AG09309 (cell line): ENCODE results near the gene KRT78.

Source experiments
- DNase-seq: peaks from one replicate; pipeline ENCODE4 v3.0.0-alpha.2; 2010; ENCODE audit warnings: low read depth
- H3K4me3 ChIP-seq: 2 replicates; pipeline ENCODE4 v1.5.1; 2011; ENCODE audit warnings: mild to moderate bottlenecking, low read depth, low read length, moderate library complexity; ENCODE audit not compliant: control insufficient read depth
- TF ChIP-seq, protein P1 (sequence below): IDR thresholded peaks from 2 replicates; pipeline ENCODE4 v1.5.1; 2011; ENCODE audit warnings: mild to moderate bottlenecking, low read depth, low read length, inconsistent platforms; ENCODE audit not compliant: insufficient read depth, control insufficient read depth; ENCODE audit errors: missing control alignments

Gene KRT78

DNA sequence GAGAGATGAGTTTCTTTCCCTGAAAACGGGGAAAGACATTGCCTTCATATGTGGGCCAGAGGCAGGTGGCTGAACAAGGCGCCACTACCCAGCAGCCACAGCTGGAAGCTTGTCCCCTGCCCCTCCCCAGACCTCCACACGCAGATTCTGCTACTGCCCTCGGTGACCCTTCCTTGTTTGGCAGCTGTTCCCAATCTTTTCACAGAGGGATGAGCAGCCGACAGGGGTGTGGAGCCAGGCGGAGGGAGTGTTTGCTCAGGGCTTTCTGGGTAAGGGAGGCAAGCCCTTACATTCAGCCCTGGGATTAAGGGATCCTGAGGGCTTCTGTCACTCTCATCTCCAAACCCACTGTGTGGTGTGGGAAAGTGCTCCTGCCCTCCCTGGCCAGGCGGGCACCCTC is 30.4 kb downstream of the KRT78 start:
- no peak overlapping the region for H3K4me3 ChIP-seq
- TF ChIP-seq, protein P1, sequence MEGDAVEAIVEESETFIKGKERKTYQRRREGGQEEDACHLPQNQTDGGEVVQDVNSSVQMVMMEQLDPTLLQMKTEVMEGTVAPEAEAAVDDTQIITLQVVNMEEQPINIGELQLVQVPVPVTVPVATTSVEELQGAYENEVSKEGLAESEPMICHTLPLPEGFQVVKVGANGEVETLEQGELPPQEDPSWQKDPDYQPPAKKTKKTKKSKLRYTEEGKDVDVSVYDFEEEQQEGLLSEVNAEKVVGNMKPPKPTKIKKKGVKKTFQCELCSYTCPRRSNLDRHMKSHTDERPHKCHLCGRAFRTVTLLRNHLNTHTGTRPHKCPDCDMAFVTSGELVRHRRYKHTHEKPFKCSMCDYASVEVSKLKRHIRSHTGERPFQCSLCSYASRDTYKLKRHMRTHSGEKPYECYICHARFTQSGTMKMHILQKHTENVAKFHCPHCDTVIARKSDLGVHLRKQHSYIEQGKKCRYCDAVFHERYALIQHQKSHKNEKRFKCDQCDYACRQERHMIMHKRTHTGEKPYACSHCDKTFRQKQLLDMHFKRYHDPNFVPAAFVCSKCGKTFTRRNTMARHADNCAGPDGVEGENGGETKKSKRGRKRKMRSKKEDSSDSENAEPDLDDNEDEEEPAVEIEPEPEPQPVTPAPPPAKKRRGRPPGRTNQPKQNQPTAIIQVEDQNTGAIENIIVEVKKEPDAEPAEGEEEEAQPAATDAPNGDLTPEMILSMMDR: no peak
- no peak for DNase-seq

DNA sequence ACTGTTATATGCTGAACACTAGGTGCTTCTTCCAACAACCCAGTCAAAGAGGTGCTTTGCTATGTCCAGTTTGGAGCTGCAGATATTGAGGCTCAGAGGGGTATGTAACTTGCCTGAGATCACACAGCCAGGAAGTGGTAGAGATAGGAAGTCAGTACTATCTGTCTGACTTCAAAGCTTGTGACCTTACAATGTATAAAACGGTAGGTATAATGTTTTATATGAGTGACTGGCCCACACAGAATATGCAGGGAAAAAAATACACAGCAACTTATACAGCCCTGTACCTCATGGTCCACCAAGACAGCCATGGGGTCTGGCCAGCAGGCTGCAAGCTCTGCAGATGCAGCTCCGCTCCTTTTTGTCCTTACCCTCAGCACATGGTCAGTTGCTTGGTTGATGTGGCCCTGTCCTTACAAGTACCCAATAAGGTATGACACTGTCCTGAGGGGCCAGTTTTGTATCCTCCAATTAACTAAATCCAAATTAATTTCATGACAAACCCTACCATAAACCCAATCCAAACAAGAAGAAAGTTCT is 31.0 kb downstream of the KRT78 start:
- no peak overlapping the region for H3K4me3 ChIP-seq
- no peak for DNase-seq
- TF ChIP-seq, protein P1: no peak

DNA sequence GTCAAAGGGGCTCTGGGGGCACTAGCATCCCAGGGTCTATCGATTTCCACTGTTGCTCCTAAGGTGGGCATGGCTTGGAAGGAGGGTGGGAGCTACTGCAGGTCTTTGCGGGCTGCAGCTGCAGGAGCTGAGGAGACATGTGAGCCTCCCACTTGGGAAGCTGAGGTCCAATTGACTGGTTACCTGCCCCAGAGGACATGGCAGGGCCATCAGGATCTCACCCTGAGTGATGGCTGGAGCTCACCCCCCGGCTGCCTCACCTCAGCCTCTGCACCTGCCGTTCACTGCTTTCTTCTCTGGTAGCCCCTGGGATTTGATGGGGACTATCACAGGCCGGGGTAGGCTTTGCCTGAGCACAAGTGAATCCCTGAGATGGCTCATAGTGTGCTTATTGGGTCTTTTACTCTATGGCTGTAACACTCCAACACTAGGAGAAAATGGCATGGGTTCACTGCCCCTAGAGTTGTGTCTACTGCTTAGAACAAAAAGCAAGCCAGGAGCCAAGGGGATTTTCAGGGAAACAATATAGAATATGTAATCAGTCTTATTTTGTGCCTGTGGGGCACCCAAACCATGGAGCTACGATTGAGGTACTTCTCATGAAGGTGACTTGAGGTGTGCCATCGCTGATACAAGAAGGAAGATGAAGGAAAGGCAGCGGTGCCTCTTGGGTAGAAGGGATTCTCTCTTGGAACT is 31.6 kb downstream of the KRT78 start:
- no peak overlapping the region for H3K4me3 ChIP-seq
- TF ChIP-seq, protein P1: no peak
- no peak for DNase-seq

DNA sequence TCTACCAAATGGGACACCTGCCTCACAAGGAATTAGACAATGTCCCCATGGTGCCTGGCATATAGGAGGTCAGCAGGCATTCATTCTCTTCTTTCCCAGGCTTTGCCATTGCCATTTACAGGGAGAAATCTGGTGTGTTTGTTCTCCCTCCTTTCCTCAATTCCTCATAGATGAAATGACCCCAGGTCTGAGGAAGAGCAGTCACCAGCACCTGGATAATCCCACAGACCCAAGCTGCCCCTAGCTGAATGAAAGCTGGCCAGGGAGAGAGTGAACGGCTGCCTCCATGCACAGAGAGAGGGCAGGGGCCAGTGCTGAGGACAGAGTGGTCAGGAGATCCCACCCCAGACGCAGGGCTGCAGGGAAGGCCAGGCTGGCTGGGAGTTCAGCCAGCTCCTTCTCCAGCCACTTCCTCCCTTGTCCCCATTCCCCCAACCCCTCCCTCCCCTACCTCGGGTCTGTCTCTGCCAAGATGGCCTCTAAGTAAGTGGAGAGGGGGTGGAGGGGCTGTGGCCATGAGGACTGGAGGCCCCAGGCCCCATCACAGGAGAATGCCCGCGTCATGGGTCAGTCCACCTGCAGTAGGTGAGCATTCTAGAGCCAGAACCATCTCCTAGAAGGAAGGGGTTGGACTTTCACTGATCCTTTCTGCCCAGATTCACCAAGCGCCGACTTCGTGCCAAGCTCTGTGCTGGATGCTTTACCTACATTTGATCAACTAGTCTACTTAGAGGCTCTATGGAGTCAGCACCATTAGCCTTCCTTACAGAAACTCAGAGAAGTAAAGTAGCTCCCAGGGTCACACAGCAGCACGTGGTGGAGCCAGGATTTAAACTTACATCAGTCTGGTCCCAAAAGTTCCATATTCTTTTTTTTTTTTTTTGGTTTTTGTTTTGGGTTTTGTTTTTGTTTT is 32.9 kb downstream of the KRT78 start:
- DNase-seq: no peak

DNA sequence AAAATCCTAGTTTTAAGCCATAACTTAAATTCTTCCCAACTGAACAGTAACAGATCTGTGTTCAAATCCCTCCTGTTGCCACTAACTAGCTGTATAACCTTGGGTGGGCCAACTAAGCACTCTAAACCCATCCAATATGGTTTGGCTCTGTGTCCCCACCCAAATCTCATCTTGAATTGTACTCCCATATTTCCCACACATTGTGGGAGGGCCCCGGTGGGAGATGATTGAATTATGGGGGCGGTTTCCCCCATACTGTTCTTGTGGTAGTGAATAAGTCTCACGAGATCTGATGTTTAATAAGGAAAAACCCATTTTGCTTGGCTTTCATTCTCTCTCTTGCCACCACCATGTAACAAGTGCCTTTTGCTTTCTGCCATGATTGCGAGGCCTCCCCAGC is 33.6 kb downstream of the KRT78 start:
- H3K4me3 ChIP-seq: no peak overlapping the region
- TF ChIP-seq, protein P1: no peak
- no peak for DNase-seq

More for the DNA sequence above, 32.9 kb downstream of the KRT78 start:
- no peak overlapping the region for H3K4me3 ChIP-seq
- TF ChIP-seq, protein P1: no peak

DNA sequence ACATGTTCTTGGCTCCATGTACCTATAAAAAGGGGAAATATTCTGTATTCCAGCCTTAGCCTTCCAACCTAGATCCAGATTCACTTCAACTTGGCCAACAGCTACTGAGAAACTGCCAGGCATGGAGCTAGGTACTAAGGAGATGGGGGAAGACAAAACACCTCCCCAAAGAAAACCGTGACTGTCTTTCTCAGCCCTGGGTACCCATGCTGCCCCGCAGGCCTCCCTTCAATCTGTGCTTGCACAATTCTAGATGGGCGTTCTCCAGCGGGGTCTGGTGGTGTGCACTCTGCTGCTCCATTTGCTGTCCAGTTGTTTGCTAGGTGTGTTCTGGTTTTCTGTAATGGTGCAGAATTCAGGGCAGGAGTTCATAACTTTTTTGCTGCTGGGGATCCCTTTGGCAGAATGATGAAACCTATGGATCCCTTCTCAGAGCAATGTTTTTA is 34.1 kb downstream of the KRT78 start:
- TF ChIP-seq, protein P1: no peak
- H3K4me3 ChIP-seq: no peak overlapping the region
- DNase-seq: no peak
